GM20431 (cell line): ENCODE measurements around the gene CFAP92.
"Not testable (repeated sequence)": the region's sequence is repeated elsewhere in the genome, so short reads cannot be mapped to it uniquely, and the experiment has no call there.

ENCODE experiments used
- in situ Hi-C: fragments of 300-500 bp; cut with MseI, MboI; formaldehyde crosslinking; loops from one replicate; pipeline ENCODE4 v1.15.0; 2020; ENCODE audit warnings: low sequenced_read_pairs; ENCODE audit not compliant: unreplicated experiment

CFAP92 gene

DNA sequence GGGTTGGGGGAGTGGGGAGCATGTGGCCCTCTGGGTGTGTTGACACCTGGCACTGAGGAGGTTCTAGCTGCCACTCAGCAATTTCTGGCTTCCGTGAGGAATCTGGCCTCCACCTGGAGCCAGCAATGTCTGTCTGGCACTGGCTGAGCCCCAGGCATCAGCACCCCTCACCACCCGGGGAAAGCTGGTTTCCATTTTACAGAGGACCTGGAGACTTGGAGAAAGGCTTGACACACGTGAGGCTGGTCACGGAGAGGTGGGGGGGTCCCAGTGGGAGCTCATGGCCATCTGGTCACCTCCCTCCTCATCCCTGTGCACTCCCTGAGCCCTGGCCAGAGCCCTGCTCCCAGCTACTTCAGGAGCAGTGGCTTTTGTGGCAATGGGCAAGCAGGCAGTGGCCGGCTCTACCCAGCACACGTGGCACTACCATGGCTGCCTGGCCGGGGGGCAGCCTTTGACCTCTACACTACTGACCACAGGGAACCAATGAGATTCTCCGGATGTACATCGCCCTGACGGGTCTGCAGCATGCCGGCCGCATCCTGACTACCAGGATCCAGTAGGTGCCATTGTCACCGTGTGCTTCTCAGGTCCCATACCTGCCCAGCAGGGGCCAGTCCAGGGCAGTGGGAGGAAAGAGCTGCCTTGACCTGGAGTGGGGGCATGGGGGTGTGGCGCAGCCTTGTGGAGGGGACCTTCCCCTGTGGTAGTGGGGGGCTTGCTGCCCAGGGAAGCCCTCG is 86.0 kb downstream of the CFAP92 start:
- in situ Hi-C loops = no loop called here

DNA sequence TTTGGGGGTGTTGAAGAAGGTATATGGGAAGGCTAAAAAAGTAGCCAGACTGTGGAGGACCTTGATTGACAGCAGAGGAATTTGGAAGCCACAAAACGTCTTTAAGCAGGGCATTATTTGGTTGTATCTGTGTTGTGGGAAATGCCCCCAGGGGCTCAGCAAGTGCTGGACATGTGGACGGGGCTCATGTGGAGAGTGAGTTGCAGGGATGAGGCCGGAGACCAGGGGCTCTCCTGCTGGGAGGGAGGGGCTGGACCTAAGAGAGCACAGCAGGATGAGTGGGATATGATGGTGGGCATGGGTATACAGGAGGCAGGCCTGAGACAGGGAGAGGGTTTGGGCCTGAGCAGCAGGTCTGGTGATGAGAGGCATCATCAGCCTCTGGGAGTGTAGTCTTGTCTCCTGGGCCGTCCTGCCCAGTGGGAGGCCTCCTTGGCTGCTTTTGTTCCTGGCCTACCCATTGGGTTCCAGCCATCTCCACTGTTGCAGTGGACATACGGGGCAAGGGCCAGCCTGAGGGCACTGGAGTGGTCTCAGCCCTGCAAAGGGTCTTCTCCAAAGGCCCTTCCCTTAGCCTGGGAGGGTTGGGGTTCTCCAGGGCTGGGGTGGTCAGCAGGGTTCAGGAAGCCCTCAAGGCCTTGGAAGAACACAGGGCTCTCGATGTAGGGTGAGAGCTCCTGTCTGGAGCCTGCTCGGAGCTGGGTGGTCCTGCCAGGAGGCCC is 86.9 kb downstream of the CFAP92 start:
- in situ Hi-C loops = no loop called here

DNA sequence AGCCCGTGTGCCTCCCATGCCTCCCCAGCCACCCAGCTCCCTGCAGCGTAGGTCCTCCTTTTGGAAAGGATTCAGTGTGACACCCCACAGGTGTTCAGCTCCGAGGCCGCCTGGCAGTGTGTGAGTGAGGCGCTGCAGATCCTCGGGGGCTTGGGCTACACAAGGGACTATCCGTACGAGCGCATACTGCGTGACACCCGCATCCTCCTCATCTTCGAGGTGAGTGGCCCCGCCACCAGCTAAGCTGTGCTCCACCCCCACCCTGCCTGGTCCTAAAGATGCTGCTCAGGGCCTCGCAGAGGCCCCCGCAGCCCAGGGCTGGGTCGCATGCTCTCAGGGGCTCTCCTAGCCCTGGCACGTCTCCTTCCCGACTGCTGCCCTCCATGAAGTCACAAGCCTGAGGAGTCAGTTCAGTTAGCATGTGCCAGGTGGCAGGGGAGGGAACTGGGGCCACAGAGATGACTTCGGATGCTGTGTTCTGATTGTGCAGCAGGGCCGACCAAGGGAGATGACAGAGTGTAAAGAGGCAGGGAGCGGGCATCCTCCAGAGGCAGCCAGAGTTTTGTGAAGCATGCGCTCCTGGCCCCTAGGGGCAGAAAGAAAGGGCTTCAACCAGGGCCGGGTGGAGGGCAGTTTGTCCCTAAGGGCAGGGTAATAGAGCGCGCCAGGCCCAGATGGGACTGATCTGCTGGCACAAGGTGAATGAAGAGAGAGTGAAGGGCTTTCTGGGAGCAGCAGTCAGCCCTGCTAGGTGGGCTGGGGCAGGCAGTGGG is 87.7 kb downstream of the CFAP92 start:
- in situ Hi-C loops = no loop called here

DNA sequence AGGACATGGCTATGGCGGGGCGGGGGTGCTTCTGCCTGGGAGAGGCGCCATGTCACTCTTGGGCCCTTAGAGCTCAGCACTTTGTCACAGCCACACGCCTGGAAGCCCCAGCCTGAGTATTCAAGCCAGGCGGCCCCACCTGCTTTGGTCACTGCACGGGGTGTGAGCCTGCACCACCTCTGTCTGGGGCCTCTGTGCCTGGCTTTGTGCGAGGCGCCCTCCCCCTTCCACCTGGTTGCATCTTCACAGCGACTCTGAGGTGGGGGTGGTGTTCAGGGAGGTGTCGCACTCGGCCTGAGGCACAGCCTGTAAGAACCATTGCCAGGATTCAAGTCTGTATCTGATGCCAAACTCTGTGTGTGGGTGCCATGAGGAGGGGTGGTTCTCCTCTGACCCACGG is 90.4 kb downstream of the CFAP92 start:
- in situ Hi-C loops = no loop called here

DNA sequence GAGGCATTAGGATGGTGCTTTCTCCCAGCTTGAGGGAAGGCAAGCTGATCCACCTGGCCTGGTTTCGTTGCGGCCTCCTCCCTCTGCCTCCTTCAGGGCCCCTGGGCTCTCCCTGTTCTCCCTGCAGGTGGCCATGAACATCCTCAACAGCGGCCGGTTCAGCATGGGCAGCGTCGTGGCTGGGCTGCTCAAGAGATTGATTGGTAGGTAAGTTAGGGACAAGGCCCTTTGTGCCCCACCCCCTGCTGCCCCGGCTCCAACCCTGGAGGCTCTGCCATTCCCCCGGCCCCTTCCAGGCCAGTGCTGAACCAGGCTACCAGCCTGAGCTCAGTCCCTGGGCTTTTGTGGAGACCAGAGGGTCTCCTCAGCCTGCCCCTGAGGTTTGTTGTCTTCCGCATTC is 91.5 kb downstream of the CFAP92 start:
- in situ Hi-C loops = no loop called here

DNA sequence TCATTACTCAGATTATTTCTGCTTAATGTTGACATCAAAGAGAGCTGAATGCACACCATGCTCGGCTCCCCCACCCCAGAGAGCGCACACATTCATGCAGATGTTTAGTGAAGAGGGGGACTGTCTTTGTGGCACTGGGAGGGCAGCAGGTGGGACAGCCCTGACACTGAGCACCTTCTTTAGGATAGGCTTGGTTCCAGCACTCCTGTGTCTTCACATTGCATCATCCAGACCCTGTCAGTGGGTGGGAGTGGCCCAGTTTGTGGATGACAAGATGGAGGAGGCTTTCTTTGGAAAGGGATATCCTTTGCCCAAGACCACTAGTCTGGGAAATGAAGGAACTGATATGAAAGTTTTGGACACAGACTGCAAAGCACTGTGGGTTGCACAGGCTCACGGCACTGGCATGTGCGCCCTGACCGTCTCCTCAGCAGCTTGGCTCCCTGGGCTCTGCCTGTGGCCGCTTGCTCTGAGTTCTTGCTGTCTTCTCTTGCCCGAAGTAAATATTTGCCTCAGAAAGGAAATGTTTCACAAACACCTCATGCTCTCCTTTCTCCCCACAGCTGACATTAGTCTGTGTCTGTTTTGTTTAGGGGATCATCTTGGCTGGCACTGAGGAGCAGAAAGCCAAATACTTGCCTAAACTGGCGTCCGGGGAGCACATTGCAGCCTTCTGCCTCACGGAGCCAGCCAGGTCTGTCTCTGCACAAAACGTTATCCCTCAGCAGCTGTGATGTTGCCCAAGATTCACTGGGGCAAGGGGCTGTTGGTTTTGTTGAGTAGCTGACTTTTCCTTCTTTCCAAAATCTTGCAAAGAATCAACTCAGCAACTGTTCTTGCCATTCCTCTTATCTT is 97.8 kb downstream of the CFAP92 start:
- in situ Hi-C loops = no loop called here

DNA sequence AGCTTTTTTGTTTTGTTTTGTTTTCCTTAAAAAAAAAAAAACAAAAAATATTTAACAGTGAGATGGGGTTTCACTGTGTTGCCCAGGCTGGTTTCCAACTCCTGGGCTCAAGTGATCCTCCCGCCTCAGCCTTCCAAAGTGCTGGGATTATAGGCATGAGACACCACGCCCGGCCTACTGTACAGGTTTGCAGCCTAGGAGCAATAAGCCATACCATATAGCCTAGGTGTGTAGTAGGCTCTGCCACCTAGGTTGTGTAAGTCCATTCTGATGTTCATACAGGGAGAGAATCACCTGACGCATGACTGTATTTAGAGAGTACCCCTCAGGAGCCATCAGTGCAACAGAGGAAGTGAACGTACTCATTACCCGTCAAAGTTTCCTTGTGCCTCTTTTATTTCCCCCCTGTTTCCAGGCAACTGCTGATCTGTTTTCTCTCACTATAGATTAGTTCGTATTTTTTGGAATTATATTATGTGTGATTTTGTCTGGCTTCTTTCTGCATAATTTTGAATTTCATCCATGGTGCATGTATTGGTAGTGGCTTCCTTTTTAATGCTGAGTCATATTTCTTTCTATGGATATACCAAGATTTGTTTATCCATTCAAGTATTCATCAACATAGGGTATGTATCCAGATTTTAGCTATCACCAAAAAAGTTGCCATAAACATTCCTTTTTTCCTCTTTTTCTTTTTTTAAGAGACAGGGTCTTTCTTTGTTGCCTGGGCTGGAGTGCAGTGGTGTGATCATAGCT is 104.6 kb downstream of the CFAP92 start:
- in situ Hi-C loops = no loop called here

DNA sequence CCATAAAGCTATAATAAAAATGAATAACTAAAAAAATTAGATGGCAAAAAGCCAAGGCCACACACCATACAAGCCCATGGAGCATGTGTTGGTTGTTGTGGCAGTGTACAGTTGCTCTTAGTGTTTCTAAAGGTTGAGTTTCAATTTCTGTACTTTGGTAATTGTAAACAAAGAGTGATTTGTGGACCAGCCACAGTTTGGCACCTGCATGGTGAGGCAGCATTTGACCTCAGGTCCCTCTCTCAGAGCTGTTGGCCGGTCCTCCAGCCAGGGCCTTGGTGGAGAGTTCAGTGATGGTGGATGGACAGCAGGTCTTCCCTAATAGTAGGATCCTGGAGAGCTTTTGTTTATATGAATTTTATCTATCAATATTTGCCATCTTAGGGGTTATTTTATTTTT is 108.9 kb downstream of the CFAP92 start:
- in situ Hi-C loops = no loop called here

DNA sequence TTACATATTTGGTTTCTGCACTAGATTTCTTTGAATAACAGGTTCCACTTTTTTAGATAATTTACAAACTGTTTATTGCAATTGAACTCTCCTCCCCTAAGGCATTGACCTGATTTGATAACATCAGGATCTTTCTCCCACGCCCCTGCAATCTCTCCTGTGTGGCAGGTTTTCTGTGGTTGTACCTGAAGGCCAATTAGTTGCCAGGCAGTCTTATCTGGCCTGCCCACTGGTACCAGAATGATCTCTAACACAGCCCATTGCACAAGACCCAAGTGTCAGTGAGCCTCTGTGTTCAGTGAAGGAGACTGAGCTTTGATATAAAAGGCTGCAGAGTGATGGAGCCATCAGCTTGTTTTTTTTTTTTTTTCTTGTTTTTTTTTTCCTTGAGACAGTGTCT is 111.2 kb downstream of the CFAP92 start:
- in situ Hi-C loops = no loop called here

DNA sequence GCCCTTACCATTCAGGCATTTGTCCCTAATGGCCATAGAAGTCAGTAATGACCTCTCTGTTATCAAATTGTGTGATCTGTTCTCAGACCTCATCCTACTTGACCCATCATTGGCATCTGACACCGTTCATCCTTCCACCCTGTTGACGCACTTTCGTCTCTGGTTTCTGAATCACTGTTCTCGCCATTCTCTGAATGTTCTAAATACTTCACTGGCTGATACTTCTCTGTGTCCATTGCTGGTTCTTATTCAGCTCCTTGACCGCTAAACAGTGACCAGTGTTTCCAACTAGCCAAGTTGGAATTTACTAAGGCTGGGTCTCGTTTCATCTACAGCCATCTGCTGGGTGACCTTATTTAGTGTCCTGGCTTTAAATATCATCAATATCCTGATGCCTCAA is 112.3 kb downstream of the CFAP92 start:
- in situ Hi-C loops = no loop called here

DNA sequence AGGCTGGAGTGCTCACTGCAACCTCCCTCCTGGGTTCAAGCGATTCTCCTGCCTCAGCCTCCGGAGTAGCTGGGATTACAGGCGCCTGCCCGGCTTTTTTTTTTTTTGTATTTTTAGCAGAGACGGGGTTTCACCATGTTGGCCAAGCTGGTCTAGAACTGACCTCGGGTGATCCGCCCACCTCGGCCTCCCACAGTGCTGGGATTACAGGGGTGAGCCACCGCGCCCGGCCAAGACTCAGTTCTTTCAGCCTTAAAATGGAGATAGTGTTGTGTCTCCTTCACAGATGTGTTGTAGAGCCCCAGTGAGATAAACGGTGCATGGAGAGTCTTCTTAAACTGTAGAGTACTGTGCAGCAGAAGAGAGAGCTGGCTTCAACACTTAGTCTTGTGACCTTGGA is 113.4 kb downstream of the CFAP92 start:
- in situ Hi-C loops = not testable (repeated sequence)

DNA sequence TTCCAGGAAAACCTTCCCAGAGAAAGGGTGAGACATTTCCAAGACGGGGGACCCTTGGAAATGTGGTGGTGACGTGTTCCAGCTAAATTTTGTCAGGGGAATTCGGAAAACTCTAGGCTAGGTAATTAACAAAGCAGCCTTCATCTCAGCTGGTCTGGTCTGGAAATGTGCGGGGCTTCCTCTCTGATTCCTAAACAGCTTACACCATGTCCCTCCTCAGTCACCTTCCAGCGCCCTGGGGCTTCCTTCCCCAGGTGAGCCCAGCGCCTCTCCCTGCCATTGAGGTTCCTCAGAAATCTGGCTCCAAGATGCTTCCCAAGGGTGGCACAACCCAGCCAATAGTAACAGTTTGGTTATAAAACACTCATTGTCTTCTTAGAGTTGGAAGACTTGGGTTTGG is 113.9 kb downstream of the CFAP92 start:
- in situ Hi-C loops = no loop called here

DNA sequence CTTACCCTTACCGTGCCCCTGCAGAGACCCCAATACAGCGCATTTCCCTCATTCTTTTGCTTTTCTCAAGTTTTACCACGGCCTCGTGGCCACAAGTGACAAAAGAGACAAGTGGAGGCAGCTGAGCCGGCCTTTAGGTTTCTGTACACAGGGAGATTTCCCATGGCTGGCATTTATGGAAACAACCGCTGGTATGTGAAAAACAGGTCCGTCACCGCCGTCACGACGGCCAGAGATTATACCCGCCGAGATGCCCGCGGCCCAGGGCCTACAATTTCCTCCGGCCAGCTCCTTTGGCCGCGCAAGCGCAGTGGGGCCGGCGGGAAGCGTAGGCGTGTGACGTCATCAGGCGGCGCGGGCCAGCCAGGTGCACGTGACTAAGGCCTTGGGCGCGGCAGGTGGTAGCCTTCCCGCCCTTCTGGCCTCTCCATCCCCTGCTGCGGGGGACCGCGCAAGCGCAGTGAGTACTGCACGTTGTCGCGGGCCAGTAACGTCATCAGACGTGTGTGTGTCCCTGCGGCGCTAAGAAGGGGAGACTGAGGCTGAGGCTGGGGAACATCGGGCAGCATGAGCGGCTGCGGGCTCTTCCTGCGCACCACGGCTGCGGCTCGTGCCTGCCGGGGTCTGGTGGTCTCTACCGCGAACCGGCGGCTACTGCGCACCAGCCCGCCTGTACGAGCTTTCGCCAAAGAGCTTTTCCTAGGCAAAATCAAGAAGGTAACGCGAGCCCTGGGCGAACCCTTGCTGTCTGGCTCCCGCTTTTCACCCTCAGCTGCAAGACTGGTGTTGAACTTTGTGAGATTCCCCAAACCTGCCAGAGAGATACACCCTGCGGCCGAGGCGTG is 114.5 kb downstream of the CFAP92 start, which contains the start of gene ACAD9:
ACAD9 (plus strand) TSS at position 496 of the 845 bp plus-strand sequence; CDS start at position 568, 72 bp downstream.
- in situ Hi-C loops = no loop called here

DNA sequence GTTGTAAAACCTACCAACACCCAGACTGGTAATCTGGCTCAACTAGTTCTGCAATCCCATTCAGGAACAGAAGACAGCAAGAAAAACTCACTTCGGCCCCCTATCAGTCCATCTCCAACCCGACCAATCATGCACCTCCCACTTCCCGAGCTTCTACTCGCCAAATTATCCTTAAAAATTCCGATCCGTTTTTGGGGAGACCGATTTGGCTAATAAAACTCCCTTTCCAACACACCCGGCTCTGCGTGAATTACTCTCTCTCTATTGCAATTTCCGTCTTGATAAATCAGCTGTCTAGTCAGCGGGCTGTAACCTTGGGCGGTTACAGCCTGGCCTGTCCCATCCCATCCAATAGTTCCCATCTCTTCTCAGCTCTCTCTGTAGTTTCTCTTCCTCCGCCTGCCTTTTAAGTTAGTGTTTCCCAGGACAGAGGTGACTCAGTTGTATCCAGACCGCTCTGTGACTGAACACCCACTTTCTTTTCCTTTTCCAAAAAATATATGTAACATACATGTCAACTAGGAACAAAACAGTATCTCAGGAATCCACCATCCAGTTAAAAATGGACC is 115.2 kb downstream of the CFAP92 start:
- in situ Hi-C loops = no loop called here

DNA sequence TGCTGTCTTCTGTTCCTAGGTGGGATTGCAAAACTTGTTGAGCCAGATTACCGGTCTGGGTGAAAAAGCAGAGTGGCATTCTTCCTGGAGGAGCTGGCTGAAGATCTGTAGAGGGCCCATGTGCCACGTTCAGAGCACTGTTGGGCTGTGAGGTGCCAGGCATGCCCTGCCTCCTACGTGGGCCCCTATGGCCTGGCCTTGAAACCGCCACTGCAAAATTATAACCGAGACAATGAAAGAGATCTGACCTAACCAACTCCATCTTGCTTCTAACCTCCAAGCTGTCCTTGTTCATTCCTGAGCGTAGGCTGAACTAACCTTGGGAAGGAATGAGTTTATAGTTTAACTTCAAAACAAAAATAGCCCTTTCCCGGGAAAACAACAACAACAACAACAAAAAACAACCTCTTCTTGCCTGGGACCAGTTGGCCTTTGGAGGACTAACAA is 115.8 kb downstream of the CFAP92 start:
- in situ Hi-C loops = no loop called here

DNA sequence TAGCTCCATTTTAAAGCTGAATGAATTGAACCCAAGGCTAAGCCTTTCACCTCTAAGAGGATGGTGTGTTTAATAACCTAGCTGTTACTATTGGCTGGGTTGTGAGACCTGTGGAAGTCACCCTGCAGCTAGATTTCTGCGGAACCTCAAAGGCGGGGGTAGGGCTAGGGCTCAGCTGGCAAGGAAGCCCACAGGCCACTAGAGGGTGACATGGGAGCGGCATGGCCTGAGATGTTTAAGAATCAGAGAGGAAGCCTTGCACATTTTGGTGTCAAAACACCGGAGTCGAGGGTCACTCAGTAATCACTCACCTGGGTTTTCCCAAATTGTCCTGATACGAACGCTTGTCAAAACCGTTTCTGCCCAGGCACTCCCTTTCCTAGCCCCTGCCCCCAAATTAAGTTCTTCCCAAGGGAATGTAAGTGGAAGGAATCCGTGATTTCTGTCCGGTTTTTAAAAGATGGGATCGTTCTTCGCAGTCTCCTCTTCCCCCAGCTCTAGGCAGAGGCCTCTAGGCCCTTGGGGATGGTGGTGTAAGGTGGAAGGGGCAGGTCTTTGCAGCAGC is 118.2 kb downstream of the CFAP92 start:
- in situ Hi-C loops = no loop called here

DNA sequence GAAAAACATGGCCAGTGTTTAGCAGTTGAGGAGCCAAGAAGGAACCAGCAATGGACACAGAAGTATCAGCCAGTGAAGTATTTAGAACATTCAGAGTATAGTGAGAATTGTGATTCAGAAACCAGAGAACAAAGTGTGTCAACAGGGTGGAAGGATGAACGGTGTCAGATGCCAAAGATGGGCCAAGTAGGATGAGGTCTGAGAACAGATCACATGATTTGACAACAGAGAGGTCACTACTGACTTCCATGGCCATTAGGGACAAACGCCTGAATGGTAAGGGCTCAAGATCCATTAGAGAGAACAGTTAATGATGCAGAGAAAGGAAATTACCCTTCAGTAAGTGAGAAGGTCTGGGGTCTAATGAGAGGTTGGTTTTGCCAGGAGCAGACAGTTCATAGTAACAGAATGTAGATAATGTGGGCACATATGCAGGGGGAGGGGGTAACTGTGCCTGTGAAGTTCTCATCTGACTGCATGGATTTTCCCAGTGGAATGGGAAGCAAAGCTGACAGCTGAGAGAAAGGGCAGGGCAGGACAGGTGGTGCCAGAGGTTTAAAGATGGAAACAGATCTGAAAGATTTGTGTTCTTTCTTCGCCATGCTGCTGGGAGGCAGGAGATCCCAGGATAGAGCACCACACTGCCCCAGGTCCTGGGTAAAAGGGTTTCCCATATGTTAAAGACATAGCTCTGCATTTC is 119.2 kb downstream of the CFAP92 start:
- in situ Hi-C loops = no loop called here
